CD14-positive monocyte (primary cell): ENCODE data around the gene KCNJ16. TPM values are rescaled to one million over a fixed set of nuclear protein-coding genes. Genes with fewer than 3 reads are reported as not detected.
A peak's percentile ranks its signal among the peaks of the same experiment; 100 is the strongest.

ENCODE experiments used
- DNase-seq, 3 donors: peaks; one replicate each; pipeline ENCODE4 v3.0.0-alpha.2; 2011 to 2022
- H2AFZ ChIP-seq: 2 replicates; pipeline ENCODE4 v1.6.0; 2012; ENCODE audit warnings: mild to moderate bottlenecking, low read depth, low read length, inconsistent platforms; ENCODE audit not compliant: insufficient read depth, poor library complexity, severe bottlenecking
- H3K27ac ChIP-seq, 2 donors: 1 replicate in 1 of 2; 2 replicates in 1 of 2; pipeline ENCODE4 v1.5.1; 2012 to 2013; ENCODE audit warnings: low read length in 2 of 2, control low read depth in 1 of 2, inconsistent platforms in 1 of 2, low read depth in 1 of 2, mild to moderate bottlenecking in 1 of 2
- H3K27me3 ChIP-seq, 2 donors: one replicate each; pipeline versions ENCODE4 v1.6.0 to v1.6.1; 2011 to 2013; ENCODE audit warnings: low read length in 2 of 2; ENCODE audit not compliant: control insufficient read depth in 2 of 2, insufficient read depth in 2 of 2
- H3K36me3 ChIP-seq, 2 donors: replicated peaks in 1 of 2; 1 replicate in 1 of 2; 2 replicates in 1 of 2; pipeline versions ENCODE4 v1.5.1 to v1.6.1; 2012 to 2013; ENCODE audit warnings: low read length in 2 of 2, control low read depth in 1 of 2, inconsistent platforms in 1 of 2, mild to moderate bottlenecking in 1 of 2; ENCODE audit not compliant: insufficient read depth in 2 of 2, control insufficient read depth in 1 of 2
- H3K4me1 ChIP-seq, 2 donors: 1 replicate in 1 of 2; 2 replicates in 1 of 2; pipeline versions ENCODE4 v1.5.1 to v1.6.1; 2012 to 2013; ENCODE audit warnings: low read length in 2 of 2, control low read depth in 1 of 2, inconsistent platforms in 1 of 2, mild to moderate bottlenecking in 1 of 2, moderate library complexity in 1 of 2; ENCODE audit not compliant: insufficient read depth in 2 of 2, control insufficient read depth in 1 of 2
- H3K4me2 ChIP-seq: replicated peaks from 2 replicates; pipeline ENCODE3; 2012; ENCODE audit warnings: low read length, moderate library complexity, mild to moderate bottlenecking; ENCODE audit not compliant: poor library complexity, severe bottlenecking; ENCODE audit errors: extremely low read depth
- H3K4me3 ChIP-seq, 3 experiments: fragments of 200-600 bp in 1 of 3; sonication (generic) in 1 of 3; replicated peaks in 1 of 3; 1 replicate in 2 of 3; 2 replicates in 1 of 3; pipeline ENCODE4 v1.5.1; 2011 to 2013; ENCODE audit warnings: low read length in 3 of 3, mild to moderate bottlenecking in 3 of 3, control low read depth in 2 of 3, low read depth in 2 of 3, inconsistent platforms in 1 of 3, moderate library complexity in 1 of 3
- H3K79me2 ChIP-seq: 2 replicates; pipeline ENCODE4 v1.6.0; 2012; ENCODE audit warnings: mild to moderate bottlenecking, control low read depth, inconsistent platforms, low read length, moderate library complexity; ENCODE audit not compliant: insufficient read depth
- H3K9ac ChIP-seq: 2 replicates; pipeline ENCODE4 v1.6.0; 2017; ENCODE audit warnings: low read length, mild to moderate bottlenecking; ENCODE audit not compliant: insufficient read depth, poor library complexity, severe bottlenecking
- H3K9me3 ChIP-seq, 2 donors: replicated peaks in 1 of 2; 1 replicate in 1 of 2; 2 replicates in 1 of 2; pipeline versions ENCODE4 v1.5.1 to v1.6.1; 2012 to 2013; ENCODE audit warnings: low read length in 2 of 2, control low read depth in 1 of 2; ENCODE audit not compliant: control insufficient read depth in 1 of 2, insufficient read depth in 1 of 2
- H4K20me1 ChIP-seq: 2 replicates; pipeline ENCODE4 v1.6.0; 2012; ENCODE audit warnings: mild to moderate bottlenecking, low read length, control low read depth, moderate library complexity; ENCODE audit not compliant: insufficient read depth
- H3K27ac Mint-ChIP-seq, 7 donors: one replicate each; pipeline ENCODE4 v1.8.0; 2020; ENCODE audit warnings: mild to moderate bottlenecking in 7 of 7, mixed read lengths in 7 of 7, moderate library complexity in 6 of 7, inconsistent platforms in 2 of 7
- H3K27me3 Mint-ChIP-seq, 3 donors: one replicate each; pipeline ENCODE4 v1.8.0; 2021 to 2022; ENCODE audit warnings: low read depth in 3 of 3, mild to moderate bottlenecking in 3 of 3, mixed read lengths in 3 of 3, moderate library complexity in 3 of 3, inconsistent platforms in 1 of 3
- H3K36me3 Mint-ChIP-seq, 2 donors: one replicate each; pipeline ENCODE4 v1.8.0; 2020; ENCODE audit warnings: mixed read lengths in 2 of 2, inconsistent platforms in 1 of 2, mild to moderate bottlenecking in 1 of 2
- H3K4me1 Mint-ChIP-seq: one replicate; pipeline ENCODE4 v1.8.0; 2020; ENCODE audit warnings: mild to moderate bottlenecking, mixed read lengths
- H3K4me3 Mint-ChIP-seq, 2 donors: one replicate each; pipeline ENCODE4 v1.8.0; 2020; ENCODE audit warnings: mild to moderate bottlenecking in 2 of 2, mixed read lengths in 2 of 2, moderate library complexity in 1 of 2
- H3K9me3 Mint-ChIP-seq, 7 donors: one replicate each; pipeline ENCODE4 v1.8.0; 2020 to 2022; ENCODE audit warnings: mixed read lengths in 7 of 7, mild to moderate bottlenecking in 6 of 7, moderate library complexity in 6 of 7, inconsistent platforms in 2 of 7
- WGBS: methylation state at CpG from one replicate; pipeline ENCODE4 v1.1.5; 2013; ENCODE audit warnings: missing lambda C conversion rate; ENCODE audit not compliant: insufficient coverage; 5-methylcytosine and 5-hydroxymethylcytosine counted together
- intact Hi-C, 2 donors: fragments of 100-400 bp; cut with micrococcal nuclease; formaldehyde crosslinking; loops; one replicate each; pipeline versions ENCODE4 v1.15.0 to v1.15.1; 2023
- polyA plus RNA-seq, 3 donors: library from polyadenylated mRNA; depleted of rRNA in 1 of 3; unstranded in 2 of 3; stranded (reverse) in 1 of 3; fragments of 300-500 nt in 2 of 3; fragments of >200 nt in 1 of 3; fragmentation: Illumina TruSeq in 2 of 3; gene quantifications; 1 replicate in 2 of 3; 2 replicates in 1 of 3; pipeline ENCODE4 v1.2.3, GENCODE V29; 2012 to 2021
- TF ChIP-seq, protein P1 (sequence below): fragments of 200-600 bp; IDR thresholded peaks from one replicate; pipeline ENCODE4 v1.8.0; 2022; ENCODE audit warnings: antibody characterized with exemption, mild to moderate bottlenecking

Gene KCNJ16
- polyA plus RNA-seq, 3 donors, result not detected

DNA sequence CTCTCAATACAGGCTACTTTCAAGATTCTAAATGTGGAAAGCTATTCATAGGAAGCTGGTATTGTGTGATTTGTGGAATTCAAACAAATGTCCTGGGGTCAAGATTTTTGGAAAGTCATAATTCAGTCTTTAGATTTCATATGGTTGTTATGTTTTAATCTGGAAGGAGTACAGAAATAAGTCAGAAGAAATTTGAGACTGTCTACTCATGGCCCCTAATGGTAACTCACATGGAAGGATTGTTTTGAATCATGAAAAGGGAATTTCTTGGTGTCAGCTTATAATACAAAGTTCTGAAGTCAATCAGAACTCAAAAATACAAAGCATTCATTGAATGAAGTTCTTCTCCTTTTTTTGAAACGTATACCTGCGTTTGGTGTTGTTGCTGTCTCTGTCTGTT lies 97.4 kb downstream of the KCNJ16 start:
- Mint-ChIP-seq H3K9me3 (peaks cover 1 to 11% (median 7%) of the 10 kb centered on the region in 7 donors), H3K27ac (peak overlapping the region in 3 of 7 donors; percentile 4 to 32 (median 19)), H3K36me3 (peaks cover 31 to 36% of the 10 kb centered on the region in 2 donors), H3K4me3 (peak overlapping the region; percentile 38 to 64), H3K4me1 (peaks cover 66% of the 10 kb centered on the region), H3K27me3 (peaks cover 0 to 2% (median 0%) of the 10 kb centered on the region in 3 donors)
- DNase-seq, result no peak
- Histone ChIP-seq H3K4me2 (peak overlapping the region; percentile 87), H3K9me3 (peaks cover 6 to 8% of the 10 kb centered on the region in 2 donors), H2AFZ (no peak overlapping the region), H3K27ac (peak overlapping the region in 1 of 2 donors; percentile 17), H3K79me2 (peaks cover 75% of the 10 kb centered on the region), H3K4me1 (peaks cover 36 to 61% of the 10 kb centered on the region in 2 donors), H3K36me3 (peaks cover 28 to 35% of the 10 kb centered on the region in 2 donors), H3K27me3 (no peaks in the 10 kb centered on the region), H3K9ac (no peak overlapping the region), H4K20me1 (peaks cover 79% of the 10 kb centered on the region), H3K4me3 (peak overlapping the region in 1 of 3 experiments; percentile 97)
- no CpG with 5 or more reads among the region's 2 CpGs for WGBS
- TF ChIP-seq, protein P1, sequence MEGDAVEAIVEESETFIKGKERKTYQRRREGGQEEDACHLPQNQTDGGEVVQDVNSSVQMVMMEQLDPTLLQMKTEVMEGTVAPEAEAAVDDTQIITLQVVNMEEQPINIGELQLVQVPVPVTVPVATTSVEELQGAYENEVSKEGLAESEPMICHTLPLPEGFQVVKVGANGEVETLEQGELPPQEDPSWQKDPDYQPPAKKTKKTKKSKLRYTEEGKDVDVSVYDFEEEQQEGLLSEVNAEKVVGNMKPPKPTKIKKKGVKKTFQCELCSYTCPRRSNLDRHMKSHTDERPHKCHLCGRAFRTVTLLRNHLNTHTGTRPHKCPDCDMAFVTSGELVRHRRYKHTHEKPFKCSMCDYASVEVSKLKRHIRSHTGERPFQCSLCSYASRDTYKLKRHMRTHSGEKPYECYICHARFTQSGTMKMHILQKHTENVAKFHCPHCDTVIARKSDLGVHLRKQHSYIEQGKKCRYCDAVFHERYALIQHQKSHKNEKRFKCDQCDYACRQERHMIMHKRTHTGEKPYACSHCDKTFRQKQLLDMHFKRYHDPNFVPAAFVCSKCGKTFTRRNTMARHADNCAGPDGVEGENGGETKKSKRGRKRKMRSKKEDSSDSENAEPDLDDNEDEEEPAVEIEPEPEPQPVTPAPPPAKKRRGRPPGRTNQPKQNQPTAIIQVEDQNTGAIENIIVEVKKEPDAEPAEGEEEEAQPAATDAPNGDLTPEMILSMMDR, result no peak
- intact Hi-C loops, result no loop called here

DNA sequence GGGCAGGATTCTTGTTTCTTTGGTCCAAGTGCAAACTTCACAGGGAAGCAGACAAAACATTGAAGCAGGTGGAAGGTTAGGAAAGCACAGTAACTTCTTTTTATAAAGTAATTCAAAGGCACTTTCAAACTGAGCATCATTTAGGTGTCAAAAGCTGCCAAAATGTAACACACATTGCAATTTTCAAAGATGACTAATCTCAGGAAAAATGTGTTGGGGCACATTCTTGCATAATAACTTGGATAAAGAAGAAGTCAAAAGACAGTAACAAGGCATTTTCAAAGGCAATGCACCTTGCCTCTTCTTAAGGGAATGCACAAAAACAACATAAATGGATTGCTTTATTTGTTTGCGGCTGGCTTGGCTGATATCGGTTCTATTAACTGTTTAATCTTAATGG lies 97.9 kb downstream of the KCNJ16 start:
- TF ChIP-seq, protein P1, result no peak
- WGBS, result no CpG with 5 or more reads among the region's 2 CpGs
- intact Hi-C loops, result no loop called here
- H3K79me2 ChIP-seq, result peaks cover 78% of the 10 kb centered on the region
- no peak overlapping the region for H2AFZ ChIP-seq
- peak overlapping the region; percentile 38 to 64 for H3K4me3 Mint-ChIP-seq
- H3K27me3 ChIP-seq, result no peaks in the 10 kb centered on the region
- peaks cover 66% of the 10 kb centered on the region for H3K4me1 Mint-ChIP-seq
- peak overlapping the region in 4 of 7 donors; percentile 4 to 19 (median 14) for H3K27ac Mint-ChIP-seq
- peaks cover 34 to 58% of the 10 kb centered on the region in 2 donors for H3K4me1 ChIP-seq
- peak overlapping the region in 1 of 3 experiments; percentile 97 for H3K4me3 ChIP-seq
- peak; percentile 20 to 61 (median 60) for DNase-seq
- peaks cover 2 to 11% (median 7%) of the 10 kb centered on the region in 7 donors for H3K9me3 Mint-ChIP-seq
- H3K9ac ChIP-seq, result no peak overlapping the region
- peak overlapping the region in 1 of 2 donors; percentile 17 for H3K27ac ChIP-seq
- peaks cover 6 to 8% of the 10 kb centered on the region in 2 donors for H3K9me3 ChIP-seq
- peaks cover 28 to 38% of the 10 kb centered on the region in 2 donors for H3K36me3 ChIP-seq
- H3K36me3 Mint-ChIP-seq, result peaks cover 33 to 39% of the 10 kb centered on the region in 2 donors
- H4K20me1 ChIP-seq, result peaks cover 84% of the 10 kb centered on the region
- peak overlapping the region; percentile 87 for H3K4me2 ChIP-seq
- H3K27me3 Mint-ChIP-seq, result peaks cover 0 to 2% (median 0%) of the 10 kb centered on the region in 3 donors
